ENCODE results near the gene FAM184A. TPM values are rescaled to one million over a fixed set of nuclear protein-coding genes. Genes with fewer than 3 reads are reported as not detected.

FAM184A gene
- total RNA-seq, 1 donor from 2014 or later, result 0.59 TPM

DNA sequence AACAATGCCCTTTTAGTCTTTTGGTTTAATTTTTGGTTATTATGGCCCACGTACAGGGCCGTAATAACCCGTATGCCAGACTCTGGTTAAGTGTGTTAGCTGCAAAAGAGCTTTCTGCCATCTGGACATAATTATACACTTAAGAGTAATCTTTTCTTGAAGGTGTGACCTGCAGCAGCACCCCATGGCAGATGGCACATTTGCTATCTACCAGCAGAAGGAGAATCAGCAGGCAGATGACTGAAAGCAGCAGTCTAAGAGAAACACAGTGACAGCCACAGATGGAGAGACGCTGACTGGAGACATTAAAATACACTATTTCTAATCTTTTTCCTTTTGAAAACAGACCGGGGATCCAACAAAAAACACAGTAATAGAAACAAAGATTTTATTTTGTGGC is 165.8 kb downstream of the FAM184A start:
- TF ChIP-seq, protein P1, sequence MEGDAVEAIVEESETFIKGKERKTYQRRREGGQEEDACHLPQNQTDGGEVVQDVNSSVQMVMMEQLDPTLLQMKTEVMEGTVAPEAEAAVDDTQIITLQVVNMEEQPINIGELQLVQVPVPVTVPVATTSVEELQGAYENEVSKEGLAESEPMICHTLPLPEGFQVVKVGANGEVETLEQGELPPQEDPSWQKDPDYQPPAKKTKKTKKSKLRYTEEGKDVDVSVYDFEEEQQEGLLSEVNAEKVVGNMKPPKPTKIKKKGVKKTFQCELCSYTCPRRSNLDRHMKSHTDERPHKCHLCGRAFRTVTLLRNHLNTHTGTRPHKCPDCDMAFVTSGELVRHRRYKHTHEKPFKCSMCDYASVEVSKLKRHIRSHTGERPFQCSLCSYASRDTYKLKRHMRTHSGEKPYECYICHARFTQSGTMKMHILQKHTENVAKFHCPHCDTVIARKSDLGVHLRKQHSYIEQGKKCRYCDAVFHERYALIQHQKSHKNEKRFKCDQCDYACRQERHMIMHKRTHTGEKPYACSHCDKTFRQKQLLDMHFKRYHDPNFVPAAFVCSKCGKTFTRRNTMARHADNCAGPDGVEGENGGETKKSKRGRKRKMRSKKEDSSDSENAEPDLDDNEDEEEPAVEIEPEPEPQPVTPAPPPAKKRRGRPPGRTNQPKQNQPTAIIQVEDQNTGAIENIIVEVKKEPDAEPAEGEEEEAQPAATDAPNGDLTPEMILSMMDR (IDR thresholded peaks at IDR 0.05), result no peak
- H3K9me3 Mint-ChIP-seq (ENCODE audit: unreplicated experiment), result no peaks in the 10 kb centered on the region
- no peaks in the 10 kb centered on the region for H3K4me1 Mint-ChIP-seq (ENCODE audit: unreplicated experiment)
- peaks cover 54% of the 10 kb centered on the region for H3K36me3 Mint-ChIP-seq (ENCODE audit: unreplicated experiment)
- no peaks in the 10 kb centered on the region for H3K27me3 Mint-ChIP-seq (ENCODE audit: unreplicated experiment)
- H3K4me3 Mint-ChIP-seq (ENCODE audit: unreplicated experiment), result no peak overlapping the region
- H3K27ac Mint-ChIP-seq (ENCODE audit: unreplicated experiment), result peak overlapping the region; percentile 41
- no peak for DNase-seq (ENCODE audit: extremely low spot score, unreplicated experiment)

Small RNAs within 50 kb of the gene (microRNA-seq; reads per million reads assigned to microRNA genes)
- gene MIR548B (ENCODE audit: unreplicated experiment), result not detected

Other genes starting within 250 kb of the FAM184A start
- 23.7 and 24.9 TPM in 2 replicates for gene ASF1A, start 184.5 kb downstream of the FAM184A start, total RNA-seq
- 15.6 and 18.6 TPM in 2 replicates for gene MCM9, start 143.5 kb downstream of the FAM184A start, total RNA-seq

Data from osteocyte (in vitro differentiated cells).